HG03378 (cell line): Measurements from ENCODE around the gene SLC35D2.

ENCODE experiments used
- ATAC-seq: cut with Tn5 transposase; IDR thresholded peaks from one replicate; pipeline ENCODE4 v1.9.1; 2021; ENCODE audit warnings: mild to moderate bottlenecking, moderate library complexity; ENCODE audit not compliant: unreplicated experiment

SLC35D2 gene

DNA sequence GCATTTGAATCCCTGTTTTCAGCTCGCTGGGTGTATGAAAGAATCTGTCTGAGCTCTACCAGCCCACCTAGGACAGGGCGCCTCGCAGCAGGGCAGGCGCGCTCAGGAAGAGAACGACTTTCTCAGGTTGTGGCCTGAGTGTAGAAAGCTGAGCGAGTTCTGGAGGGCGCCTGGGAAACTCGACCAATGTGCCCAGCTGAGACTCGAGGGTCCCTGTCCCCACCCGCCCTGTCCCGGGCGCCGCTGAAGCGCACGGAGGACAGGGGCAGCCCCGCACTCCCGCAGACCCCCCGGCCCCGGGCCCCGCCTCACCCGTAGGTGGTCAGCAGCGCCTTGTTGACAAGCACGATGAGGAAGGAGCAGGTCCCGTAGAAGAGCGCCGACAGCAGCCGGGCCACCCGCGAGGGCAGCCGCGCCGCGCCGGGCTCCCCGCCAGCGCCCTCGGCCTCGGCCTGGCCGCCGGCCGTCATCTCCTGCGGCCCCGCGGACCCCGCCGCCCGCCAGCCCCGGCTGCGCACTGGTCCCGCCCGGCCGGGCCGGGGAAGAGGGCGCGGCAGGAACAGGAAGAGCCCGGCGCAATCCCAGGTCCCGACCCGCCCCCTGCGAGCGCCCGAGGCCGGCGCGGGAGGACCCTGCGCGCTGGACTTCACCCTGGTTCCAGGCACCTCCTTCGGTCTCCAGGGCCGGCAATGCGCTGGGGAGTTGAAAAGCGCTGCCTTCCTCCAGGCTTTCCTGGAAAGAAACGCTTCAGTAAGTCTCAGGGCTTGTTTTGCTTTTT lies at the start of gene SLC35D2:
Gene SLC35D2 (minus strand): TSS at position 547 of the 778 bp plus-strand sequence. CDS start 77 bp downstream, at position 470.
- no peak for ATAC-seq

DNA sequence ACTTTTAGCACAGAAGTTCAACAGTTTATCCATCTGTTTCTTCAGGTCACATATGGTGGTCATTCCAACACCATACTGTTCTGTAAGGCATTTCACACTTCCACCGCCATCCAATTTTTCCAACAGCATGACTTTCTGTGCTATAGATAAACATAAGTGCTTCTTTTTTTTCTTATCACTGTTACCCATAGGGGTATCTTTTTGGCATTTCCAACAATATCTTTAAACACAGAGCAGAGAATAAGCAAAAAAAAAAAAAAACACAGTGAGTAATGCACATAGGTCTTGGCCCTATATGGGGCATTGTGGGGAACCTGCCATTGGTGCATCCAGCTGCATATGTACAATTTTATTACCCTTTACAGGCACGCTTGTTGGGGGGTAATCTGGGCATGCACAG lies 46.9 kb upstream of the SLC35D2 start:
- no peak for ATAC-seq

DNA sequence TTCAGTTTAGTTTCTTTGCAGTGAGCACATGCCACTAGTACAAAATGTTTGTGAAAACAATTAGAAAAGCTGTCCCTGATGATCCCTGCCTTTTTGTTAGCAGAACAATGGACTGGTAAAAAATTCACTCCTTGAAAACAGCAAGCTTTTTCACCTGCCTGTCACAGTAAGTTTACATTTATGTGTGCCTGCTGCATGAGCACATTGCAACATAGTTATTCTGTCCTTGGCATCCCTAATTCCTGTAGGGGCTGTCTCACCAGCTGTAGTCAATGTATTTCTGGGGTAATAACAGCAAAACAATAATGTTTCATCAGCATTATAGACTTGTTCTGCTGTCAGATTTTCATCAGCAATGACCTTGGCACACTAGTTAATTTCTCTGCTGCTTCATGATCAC lies 46.2 kb upstream of the SLC35D2 start:
- ATAC-seq, result no peak

DNA sequence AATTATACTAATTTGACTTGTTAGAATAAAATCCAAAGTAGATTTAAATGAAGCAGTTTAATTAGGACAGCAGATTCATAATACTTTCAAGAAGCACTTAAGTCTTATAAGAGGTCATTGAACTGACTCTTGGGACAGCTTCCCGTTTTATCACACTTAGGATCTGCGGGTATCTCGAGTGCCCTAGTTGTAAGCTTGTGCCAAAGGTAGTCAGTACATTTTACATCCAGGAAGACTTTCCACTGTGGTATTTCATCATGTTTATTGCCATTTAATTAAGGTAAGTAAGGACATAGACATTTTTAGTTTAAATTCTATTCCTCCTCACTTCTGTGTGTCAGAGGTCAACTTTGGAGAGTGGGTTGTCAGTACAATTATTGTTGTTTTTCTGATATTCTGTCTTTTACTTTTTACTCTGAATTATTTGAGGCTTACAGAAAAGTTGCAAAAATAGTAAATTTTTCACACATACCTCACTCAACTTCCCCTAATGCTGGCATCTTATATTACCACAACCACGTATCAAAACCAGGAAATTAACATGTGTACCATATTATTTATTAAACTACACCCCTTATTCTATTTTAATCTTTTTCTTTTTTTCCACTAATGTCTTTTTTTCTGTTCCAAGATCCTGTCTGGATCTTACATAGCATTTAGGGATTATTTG lies 42.1 kb upstream of the SLC35D2 start:
- no peak for ATAC-seq

DNA sequence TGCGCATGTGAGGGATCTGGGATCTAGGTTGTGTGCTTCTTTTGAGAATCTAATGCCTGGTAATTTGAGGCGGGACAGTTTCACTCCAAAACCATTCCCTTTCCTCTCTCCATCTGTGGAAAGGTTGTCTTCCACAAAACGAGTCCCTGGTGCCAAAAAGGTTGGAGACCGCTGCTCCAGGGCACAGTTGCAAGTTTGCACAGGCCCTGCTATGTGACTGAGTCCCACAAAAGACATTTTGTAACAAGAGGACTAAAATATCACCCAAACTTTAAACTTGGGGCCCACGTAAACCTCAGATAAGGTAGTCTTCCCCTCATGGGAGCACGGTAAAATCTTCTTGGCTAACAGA lies 40.5 kb upstream of the SLC35D2 start:
- no peak for ATAC-seq

DNA sequence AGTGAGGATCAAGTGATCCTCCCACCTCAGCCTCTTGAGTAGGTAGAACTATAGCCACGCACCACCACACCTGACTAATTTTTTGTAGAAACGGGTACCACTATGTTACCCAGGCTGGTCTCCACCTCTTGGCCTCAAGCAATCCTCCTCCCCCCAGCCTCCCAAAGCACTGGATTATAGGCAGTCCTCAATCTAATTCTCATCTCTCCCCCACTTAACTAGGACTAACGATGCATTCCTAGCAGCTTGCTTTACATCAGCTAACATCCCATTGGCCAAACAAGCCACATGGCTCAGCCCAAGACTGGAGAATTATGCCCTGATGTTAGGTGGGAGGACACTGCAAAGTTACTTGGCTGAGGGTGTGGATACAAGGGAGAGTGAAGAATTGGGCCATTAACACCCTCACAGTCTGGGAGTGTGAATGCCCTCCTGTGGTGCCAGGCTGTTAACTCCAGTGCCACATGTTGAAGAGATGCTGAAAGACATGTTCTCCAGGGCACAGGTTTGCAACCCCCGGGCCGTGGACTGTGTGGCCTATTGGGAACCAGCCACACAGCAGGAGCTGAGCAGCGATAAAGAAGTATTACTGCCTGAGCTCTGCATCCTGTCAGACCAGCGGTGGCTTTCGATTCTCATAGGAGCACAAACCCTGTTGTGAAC lies 39.9 kb upstream of the SLC35D2 start:
- no peak for ATAC-seq

DNA sequence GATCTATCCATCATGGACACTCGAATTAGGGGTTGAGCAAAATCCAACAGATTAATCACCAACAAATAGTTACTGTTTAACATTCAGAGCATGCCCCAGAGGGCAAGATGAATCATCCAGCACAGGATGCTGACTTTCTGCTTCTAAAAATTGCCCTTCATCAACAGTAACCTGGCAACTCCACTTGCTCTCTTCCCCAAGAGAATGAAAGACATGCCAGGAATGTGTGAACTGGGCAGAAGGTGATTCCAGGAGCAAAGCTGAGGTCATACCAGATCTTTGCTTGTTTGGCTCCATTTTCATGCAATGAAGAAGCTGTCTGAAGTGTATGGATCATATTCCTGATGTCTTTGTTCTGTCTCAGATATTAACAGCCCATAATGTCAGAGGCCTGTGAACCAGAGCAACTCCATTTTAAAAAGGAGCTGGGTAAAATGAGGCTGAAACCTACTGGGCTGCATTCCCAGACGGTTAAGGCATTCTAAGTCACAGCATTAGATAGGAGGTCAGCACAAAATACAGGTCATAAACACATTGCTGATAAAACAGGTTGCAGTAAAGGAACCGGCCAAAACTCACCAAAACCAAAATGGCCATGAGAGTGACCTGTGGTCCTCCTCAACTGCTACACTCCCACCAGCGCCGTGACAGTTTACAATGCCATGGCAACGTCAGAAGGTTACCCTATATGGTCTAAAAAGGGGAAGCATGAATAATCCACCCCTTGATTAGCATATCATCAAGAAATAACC lies 37.1 kb upstream of the SLC35D2 start:
- ATAC-seq, result no peak

DNA sequence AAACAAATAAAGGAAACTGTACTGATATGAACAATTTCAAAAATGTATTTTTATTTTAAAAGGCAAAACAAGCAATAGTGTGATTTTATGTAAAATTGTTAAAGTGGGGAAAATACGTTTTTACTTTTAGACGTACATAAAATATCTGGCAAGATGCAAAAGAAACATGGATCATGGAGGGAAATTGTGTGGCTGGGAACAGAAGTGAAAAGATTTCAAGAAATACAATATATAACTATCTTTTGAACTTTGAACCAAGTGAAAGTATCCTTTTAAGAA lies 36.1 kb upstream of the SLC35D2 start:
- no peak for ATAC-seq

DNA sequence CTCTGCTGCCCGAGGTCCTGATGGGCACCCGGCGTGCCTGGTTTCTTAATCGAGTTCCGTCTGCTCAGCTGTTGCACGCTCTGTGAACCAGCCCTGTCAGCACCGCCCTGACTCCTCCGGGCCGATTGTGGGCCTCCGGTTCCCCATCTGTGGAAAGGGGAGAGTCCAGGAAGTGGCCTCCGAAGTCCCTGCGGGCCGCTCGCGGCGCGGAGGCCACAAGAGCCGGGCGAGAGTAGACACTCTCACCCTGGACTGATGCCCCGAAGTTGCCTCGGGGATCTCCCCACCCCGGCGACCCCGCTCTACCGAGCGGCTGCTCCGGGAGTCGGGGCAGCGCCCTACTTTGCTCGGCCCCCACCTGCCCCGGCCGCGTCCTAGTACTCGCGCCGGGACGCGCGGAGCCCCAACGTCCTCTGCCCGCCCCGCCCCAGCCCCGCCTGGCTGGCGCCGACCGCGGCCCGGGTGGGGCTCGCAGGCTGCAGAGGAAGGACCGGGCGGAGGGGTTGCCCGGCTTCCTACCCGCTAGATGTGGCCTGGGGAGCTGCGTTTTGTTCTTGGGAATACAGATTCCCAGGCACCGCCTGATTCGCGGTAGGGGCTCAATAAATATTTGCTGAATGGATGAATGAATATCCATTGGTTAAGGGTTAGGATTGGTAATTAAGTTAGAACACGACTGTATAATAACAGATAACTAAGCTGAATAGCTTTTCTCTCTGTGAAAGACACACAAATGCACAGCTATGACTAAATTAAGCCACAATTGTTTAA lies 35.6 kb upstream of the SLC35D2 start:
- ATAC-seq, result peak; percentile 20

DNA sequence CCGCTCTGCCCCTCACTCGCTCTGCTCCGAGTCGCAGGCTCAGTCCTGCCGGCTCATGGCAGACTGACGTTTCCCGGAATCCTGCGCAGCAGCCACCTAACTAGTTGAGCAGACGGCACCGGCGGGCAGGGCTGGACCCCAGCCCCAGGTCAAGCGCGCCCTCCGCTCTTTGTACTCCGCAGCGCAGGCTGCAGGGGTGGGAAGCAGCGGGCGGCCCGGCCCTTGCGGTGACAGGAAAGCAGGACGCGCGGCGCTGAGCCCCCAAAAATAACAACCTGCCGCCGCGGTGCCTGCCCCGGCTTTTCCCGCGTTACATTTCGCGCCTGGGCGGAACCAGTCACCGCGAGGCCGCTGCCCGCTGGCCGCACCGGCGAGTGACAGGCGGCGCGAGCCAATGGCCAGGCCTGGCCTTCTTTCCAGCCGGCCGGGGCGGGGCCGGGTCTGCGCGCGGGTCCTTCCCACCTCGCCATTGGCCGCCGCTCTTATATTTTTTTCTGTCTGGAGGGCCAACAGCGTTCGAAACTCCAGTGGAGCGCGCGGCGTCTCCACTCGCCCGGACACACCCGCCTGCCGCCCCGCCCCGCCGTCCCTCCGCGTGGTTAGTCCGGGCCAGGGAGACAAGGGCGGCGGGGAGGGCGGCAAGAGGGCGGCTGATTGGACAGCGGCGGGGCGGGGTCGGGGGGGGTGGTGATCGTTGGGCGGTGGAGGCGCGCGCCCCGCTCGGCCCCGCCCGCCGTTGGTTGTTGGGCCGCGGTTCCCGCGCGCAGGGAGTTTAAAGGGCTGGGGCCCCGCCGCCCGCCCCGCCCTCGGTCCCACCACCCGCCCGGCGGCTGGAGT lies 34.8 kb upstream of the SLC35D2 start, which contains the start of gene ZNF367:
Gene ZNF367 (minus strand): TSS at position 288 of the 837 bp plus-strand sequence. CDS start 338 bp downstream, outside the sequence.
- peak; percentile 49 for ATAC-seq

DNA sequence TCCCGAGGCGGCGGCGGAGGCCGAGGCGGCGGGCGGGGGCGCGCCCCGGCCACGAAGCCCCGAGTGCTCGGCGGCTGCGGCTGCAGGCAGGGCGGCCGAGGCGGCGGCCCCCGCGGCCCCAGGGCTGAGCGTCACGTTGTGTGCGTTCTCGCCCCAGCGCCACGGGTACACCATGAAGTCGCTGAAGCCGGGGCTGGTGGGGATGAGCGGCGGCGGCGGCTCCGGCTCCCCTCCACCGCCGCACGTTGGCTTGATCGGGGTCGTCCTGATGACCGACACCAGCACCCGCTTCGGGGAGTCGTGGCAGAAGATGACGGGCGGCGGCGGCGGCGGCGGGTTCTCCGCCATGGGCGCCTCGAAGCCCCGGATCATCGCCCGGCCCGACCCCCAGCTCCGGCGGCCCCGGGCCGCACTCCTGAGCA lies 34.2 kb upstream of the SLC35D2 start:
- no peak for ATAC-seq

DNA sequence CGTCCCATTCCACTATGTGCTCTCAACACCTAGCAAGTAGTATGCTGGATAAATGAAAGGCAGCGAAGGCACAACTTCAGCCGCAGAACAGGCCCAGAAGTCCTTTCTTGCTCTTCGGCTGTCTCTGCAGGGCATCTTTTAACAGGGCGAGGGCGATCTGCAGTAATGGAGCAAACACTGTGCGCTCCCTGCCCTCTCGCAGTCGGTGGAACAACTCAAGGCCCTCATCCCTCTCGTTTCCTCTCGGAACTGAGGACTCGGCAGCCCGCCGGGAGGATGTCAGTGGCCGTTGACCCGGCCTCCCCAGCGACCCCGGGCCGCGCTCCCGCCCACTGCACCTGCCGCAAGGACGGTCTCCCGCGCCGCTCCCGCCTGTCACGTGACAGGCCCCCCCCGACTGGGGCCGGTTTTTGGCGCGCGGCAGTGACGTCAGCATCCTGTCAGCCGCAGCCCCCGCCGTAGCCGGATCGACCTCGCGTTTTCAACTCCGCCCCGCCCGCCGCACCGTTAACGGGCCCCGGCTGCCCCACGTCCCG lies 33.6 kb upstream of the SLC35D2 start:
- ATAC-seq, result no peak

DNA sequence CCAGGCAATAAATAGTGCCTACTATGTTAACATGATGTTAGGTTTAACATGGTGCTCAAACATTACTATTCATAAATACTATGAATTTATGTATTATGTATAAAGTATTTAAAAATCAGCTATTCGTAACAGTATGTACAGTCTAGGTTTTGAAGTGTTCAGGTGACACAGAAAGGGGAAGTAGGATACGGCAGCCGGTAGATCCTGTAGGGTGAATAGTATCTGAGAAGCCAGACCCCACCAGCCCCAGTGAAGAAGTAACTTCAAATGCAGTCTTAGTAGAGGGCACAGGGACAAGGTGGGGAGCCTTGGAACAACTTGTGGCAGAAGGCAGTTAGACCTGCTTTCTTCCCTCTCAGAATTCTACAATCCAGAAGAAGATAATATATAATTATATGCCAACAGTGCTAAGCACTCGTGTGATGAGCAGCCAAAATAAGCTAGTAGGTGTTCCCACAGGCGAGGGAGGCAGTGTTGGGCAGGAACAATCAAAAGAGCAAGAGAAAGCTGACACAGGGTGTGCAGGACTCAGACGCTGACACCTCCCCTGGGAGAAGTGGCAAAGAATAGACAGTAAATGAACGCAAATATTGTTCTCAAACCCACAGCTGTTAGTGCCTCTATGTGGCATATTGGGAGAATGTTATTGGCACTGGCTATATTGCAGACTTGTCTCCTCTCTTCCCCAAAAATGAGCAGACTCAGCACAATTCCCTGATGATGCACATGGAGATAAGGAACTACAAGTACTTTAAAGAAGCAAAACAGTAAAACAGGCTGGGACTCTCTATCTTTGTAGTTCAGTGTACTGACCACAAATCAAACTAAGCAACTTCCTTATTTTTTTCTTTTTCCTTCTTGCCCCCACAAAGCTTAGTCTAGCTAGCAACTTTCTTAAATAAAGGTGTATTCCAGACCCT lies 30.1 kb upstream of the SLC35D2 start:
- ATAC-seq, result peak; percentile 34

DNA sequence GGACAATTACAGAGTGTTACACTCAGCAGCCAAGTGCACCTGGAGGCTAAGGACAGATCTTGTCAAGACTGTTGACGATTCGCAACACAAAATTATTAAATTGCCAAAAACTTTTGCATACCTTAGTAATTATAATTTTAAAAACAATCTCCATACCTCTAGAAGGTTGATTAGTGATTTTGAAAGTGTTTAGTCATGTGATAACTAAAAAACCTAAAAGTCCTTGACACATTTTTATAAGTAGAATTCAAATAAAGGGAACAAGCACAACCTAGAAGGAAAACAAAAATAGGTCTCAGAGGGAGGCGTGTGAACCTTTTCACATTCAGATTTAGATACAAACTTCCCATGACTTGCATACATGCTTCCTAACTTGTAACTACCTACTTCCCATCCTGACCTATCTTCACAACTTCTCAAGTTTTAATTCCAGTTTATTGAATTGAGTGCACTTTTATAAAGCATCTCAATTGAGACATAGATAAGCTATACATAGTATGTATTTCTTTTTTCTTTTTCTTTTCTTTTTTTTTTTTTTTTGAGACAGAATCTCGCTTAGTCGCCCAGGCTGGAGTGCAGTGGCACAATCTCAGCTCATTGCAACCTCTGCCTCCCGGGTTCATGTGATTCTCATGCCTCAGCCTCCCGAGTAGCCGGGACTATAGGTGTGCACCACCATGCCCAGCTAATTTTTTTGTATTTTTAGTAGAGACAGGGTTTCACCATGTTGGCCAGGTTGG lies 28.8 kb upstream of the SLC35D2 start:
- ATAC-seq, result no peak

DNA sequence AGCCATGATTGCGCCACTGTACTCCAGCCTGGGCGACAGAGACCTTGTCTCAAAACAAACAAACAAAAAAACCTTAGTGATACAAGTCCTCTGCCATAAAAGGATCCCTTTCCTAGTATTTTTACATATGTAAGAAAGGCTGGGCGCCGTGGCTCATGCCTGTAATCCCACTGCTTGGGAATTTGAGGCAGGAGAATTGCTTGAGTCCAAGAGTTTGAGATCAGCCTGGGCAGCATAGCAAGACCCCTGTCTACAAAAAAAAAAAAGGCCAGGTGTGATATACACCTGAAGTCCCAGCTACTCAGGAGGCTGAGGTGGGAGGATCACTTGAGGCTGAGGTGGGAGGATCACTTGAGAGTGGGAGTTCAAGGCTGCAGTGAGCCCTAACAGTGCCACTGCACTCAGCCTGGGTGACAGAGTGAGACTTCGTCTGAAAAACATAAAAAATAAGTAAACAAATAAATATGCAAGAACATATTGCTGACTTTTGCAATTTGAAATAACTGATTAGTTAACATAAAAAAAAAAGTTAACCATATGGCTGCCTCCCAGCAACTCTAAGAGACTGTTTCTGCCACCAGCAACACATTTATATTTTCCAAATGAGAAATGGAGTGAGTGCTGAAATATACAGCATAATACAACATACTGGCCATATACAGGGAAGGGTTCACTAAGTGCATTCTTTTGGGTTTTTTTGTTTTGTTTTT lies 27.8 kb upstream of the SLC35D2 start:
- ATAC-seq, result no peak

DNA sequence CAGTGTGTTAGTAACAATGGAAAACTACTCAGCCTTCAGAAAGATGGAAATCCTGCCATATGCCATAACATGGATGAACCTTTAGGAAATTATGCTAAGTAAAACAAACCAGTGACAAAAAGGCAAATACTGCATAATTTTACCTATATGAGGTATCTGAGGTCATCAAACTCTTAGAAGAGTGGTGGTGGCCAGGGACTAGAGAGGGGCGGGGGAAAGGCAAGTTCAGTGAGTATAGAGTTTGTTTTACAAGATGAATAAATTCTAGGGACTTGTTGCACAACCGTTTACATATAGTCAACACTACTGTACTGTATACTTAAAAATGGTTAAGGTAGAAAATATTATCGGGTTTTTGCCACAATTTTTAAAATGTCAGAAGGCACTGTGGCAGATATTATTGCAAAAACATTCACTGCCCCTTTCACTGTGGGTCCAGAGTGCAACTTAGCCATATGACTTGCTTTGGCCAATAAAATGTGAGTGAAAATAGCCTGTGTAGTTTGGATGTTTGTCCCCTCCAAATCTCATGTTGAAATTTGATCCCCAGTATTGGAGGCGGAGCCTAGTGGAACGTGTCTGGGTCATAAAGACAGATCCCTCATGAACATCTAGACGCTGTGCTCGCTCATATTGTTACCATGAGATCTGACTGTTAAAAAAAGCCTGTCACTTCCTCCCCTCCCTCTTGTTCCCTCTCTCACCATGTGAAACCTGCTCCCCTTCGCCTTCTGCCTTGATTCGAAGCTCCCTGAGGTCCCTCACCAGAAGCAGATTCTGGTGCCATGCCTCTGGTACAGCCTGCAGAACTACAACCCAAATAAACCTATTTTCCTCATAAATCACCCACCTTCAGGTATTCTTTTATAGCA lies 25.1 kb upstream of the SLC35D2 start:
- no peak for ATAC-seq
